DMS53 treated with DMSO at 0.1 percent for 48 hours (cell line): ENCODE results near the gene MFAP3L.
"Not testable (repeated sequence)": the region's sequence is repeated elsewhere in the genome, so short reads cannot be mapped to it uniquely, and the experiment has no call there.

Experiments used
- DNase-seq: peaks from one replicate; lab custom pipeline; 2025; ENCODE audit not compliant: unreplicated experiment; lab: John Stamatoyannopoulos, UW

The MFAP3L gene

GRCh38 chr4:169943601-169944000, 82.6 kb downstream of the MFAP3L start:
- DNase-seq = not testable (repeated sequence)

GRCh38 chr4:169941141-169941540, 85.1 kb downstream of the MFAP3L start:
- no peak for DNase-seq

- DNase-seq = no peak
These were observed 85.7 kb downstream of the MFAP3L start for GRCh38 chr4:169940460-169940859.
